AG04450 (cell line): ENCODE measurements around the gene DNPH1. TPM values are rescaled to one million over a fixed set of nuclear protein-coding genes. Genes with fewer than 3 reads are reported as not detected.

Experiments used
- CTCF ChIA-PET: fragments of 300-600, 350-600 bp; formaldehyde crosslinking; extraction: SDS; loops from one replicate; lab custom pipeline; 2022; ENCODE audit warnings: antibody characterized with exemption, inconsistent platforms; lab: Charles Lee
- POLR2A ChIA-PET: fragments of 350-600 bp; formaldehyde crosslinking; extraction: SDS; loops from one replicate; lab custom pipeline; 2021; ENCODE audit warnings: antibody characterized with exemption, inconsistent platforms; lab: Yijun Ruan, JAX
- DNase-seq: peaks from one replicate; pipeline ENCODE4 v3.0.0-alpha.2; 2011; ENCODE audit warnings: low read depth, low spot score
- H3K27ac ChIP-seq: one replicate; pipeline ENCODE4 v1.5.1; 2012; ENCODE audit warnings: low read depth, low read length, control low read depth
- H3K27me3 ChIP-seq: one replicate; pipeline ENCODE4 v1.6.0; 2012; ENCODE audit warnings: low read length; ENCODE audit not compliant: control insufficient read depth, insufficient read depth
- H3K4me3 ChIP-seq: 2 replicates; pipeline ENCODE4 v1.5.1; 2011; ENCODE audit warnings: mild to moderate bottlenecking, low read depth, low read length, control low read depth
- H3K9me3 ChIP-seq: 2 replicates; pipeline ENCODE4 v1.5.1; 2012; ENCODE audit warnings: low read length; ENCODE audit not compliant: control insufficient read depth, insufficient read depth
- polyA plus RNA-seq: library from polyadenylated mRNA; depleted of rRNA; stranded (reverse); fragments of >200 nt; gene quantifications from 2 replicates; pipeline ENCODE4 v1.2.3, GENCODE V29; 2011
- TF ChIP-seq, protein P1 (sequence below): IDR thresholded peaks from 2 replicates; pipeline ENCODE4 v1.5.1; 2011; ENCODE audit warnings: low read depth, low read length, control low read depth, inconsistent platforms

The DNPH1 gene
- polyA plus RNA-seq, 1 experiment, result 36.9 TPM

DNA sequence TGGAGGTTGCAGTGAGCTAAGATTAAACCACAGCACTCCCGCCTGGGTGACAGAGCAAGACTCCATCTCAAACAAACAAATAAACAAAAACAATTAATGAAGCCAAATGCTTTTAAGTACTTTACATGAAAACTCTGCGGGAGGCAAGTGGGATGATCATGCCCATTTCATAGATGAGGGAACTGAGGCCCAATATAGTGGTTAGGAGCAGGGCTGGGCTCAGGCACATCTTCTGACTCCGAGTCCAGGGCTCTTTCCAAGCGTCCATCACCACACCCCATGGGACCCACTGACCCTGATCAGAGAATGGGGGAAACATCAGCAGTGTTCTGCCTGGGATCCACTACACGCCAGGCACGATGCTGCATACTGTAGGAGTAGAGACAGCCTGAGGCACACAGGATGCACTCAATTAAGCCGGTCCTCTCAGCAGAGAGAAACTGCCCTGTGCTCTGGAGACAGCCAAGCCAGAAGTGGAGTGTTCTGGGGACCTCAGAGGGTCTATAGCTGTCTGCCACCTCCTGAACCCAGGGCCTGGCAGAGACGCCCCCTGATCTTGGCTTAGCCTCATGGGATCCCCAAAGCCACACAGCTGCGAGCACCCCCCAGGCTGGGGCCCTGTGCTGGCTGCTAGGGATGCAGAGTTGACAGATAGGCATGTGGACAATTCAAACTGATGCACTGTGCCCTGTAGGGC lies 27.5 kb upstream of the DNPH1 start:
- TF ChIP-seq, protein P1, sequence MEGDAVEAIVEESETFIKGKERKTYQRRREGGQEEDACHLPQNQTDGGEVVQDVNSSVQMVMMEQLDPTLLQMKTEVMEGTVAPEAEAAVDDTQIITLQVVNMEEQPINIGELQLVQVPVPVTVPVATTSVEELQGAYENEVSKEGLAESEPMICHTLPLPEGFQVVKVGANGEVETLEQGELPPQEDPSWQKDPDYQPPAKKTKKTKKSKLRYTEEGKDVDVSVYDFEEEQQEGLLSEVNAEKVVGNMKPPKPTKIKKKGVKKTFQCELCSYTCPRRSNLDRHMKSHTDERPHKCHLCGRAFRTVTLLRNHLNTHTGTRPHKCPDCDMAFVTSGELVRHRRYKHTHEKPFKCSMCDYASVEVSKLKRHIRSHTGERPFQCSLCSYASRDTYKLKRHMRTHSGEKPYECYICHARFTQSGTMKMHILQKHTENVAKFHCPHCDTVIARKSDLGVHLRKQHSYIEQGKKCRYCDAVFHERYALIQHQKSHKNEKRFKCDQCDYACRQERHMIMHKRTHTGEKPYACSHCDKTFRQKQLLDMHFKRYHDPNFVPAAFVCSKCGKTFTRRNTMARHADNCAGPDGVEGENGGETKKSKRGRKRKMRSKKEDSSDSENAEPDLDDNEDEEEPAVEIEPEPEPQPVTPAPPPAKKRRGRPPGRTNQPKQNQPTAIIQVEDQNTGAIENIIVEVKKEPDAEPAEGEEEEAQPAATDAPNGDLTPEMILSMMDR, result no peak
- no peak overlapping the region for H3K4me3 ChIP-seq
- H3K27me3 ChIP-seq, result peaks cover 24% of the 10 kb centered on the region
- DNase-seq, result no peak
- POLR2A ChIA-PET, result no interaction called here
- CTCF ChIA-PET, result no interaction called here
- no peak overlapping the region for H3K27ac ChIP-seq
- H3K9me3 ChIP-seq, result no peaks in the 10 kb centered on the region; the same call in 1 of the 2 replicates

DNA sequence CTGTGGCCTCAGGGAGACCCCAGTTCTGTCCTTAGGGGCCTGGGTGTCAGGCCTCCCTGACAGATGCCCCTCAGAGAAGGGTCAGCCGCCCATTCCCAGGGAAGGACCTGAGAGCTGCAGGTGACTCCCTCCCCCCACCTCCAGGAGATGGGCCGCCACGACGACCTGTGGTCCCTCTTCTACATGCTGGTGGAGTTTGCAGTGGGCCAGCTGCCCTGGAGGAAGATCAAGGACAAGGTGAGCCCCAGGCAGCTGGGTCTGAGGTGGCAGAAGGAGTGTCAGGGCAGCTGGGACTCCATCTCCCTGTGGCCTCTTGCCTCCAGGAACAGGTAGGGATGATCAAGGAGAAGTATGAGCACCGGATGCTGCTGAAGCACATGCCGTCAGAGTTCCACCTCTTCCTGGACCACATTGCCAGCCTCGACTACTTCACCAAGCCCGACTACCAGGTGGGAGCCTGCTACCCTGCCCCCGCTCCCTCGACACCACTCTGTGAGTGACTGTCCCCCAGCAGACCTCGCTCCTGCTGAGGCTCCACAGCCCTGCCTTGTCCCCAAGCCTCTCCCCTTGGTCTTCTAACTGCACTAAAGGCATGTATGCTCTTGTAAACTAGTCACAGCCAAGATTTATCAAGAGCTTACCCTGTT lies 26.2 kb upstream of the DNPH1 start:
- TF ChIP-seq, protein P1, result no peak
- no peak overlapping the region for H3K27ac ChIP-seq
- no peak for DNase-seq
- H3K4me3 ChIP-seq, result no peak overlapping the region
- peaks cover 34% of the 10 kb centered on the region for H3K27me3 ChIP-seq
- ChIA-PET CTCF (interaction anchor here (1.0 to 1.1 kb wide), 2 partner anchors 27 to 79 kb away, joined by 5 to 6 read pairs; partner anchors contain the start of gene DNPH1), POLR2A (no interaction called here)
- no peaks in the 10 kb centered on the region; the same call in 1 of the 2 replicates for H3K9me3 ChIP-seq

- no peak overlapping the region for H3K27ac ChIP-seq
- no peaks in the 10 kb centered on the region; the same call in 1 of the 2 replicates for H3K9me3 ChIP-seq
- H3K27me3 ChIP-seq, result peaks cover 34% of the 10 kb centered on the region
- ChIA-PET CTCF (no interaction called here), POLR2A (no interaction called here)
- H3K4me3 ChIP-seq, result no peak overlapping the region
- TF ChIP-seq, protein P1, result no peak
- DNase-seq, result no peak
Observed at GRCh38 chr6:43254846-43255245, 25.6 kb upstream of the DNPH1 start.

GRCh38 chr6:43254138-43254817 lies 25.0 kb upstream of the DNPH1 start:
- Histone ChIP-seq H3K27me3 (peaks cover 35% of the 10 kb centered on the region), H3K9me3 (no peaks in the 10 kb centered on the region; the same call in 1 of the 2 replicates), H3K27ac (no peak overlapping the region), H3K4me3 (no peak overlapping the region)
- no peak for DNase-seq
- TF ChIP-seq, protein P1, result no peak
- ChIA-PET POLR2A (no interaction called here), CTCF (no interaction called here)
